Heart left ventricle (tissue), 13 donors: ENCODE data around the gene INPPL1.

Experiments
- CTCF ChIP-seq, 12 donors: fragments of 200-600 bp; sonication (generic) in 4 of 12; IDR thresholded peaks; one replicate each; pipeline versions ENCODE4 v1.5.0 to v1.8.0; 2018 to 2022; ENCODE audit warnings: antibody characterized with exemption in 12 of 12, mild to moderate bottlenecking in 5 of 12
- POLR2A ChIP-seq, 2 donors: fragments of 450-650 bp; IDR thresholded peaks; one replicate each; pipeline ENCODE4 v1.6.1; 2017; ENCODE audit warnings: antibody characterized with exemption in 2 of 2, mild to moderate bottlenecking in 2 of 2, moderate library complexity in 2 of 2
- donor health status: ischemic (EF 13 %, LVEDD 7.1; RV severe dilation, severe dysfunction).
- donor health status: DM: no; HTN: yes; CAD: no.
- donor health status: DM: no; HTN: no; CAD: no.
- donor health status: ischemic (EF 25% LVEDD 6.9; RV normal size, moderate dysfunction).
- donor health status: ischemic (EF 25% LVEDD 5.7; RV mildly dilated, moderate dysfunction).
- donor health status: ischemic (EF 35%, LVEDD 5.7; RV mildly dilated, moderate dysfunction).
- donor health status: nonischemic (EF 11% LVEDD 7.7; RV severe dilation, severe dysfunction).
- donor health status: DM: yes; HTN: yes; CAD: no.
- donor health status: PGD.
- donor health status: ischemic (EF 29% LVEDD 5.4; RV normal size, mild dysfunction).
- donor health status: nonischemic (EF 23%, LVEDD 6.1; RV moderate dilation, normal function).

DNA sequence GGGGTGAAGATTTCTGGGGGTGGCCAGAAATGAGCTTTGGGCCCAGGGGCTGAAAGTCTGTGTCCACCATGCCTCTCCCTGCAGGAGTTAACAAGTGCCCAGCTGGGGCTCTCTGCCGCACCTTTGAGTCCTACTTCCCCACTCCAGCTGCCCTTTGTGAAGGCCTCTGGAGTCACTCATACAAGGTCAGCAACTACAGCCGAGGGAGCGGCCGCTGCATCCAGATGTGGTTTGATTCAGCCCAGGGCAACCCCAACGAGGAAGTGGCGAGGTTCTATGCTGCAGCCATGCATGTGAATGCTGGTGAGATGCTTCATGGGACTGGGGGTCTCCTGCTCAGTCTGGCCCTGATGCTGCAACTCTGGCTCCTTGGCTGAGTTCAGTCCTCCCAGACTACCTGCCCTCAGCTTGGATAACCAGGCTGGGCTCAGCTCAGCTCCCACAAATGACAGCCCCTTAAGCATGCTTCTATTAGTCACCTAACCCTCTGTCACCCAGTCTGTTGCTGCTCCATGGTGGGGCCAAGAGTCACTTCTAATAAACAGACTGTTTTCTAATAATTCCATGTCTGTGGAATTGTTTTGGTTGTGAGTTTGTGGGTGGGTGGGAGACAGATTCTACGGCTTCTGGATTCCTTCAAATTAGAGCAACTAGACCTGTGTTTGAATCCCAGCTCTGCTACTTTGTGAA lies 3.0 kb upstream of the INPPL1 start:
- no peak for TF ChIP-seq CTCF (IDR thresholded peaks at IDR 0.05)
- no peak for TF ChIP-seq POLR2A (IDR thresholded peaks at IDR 0.05)
